HepG2 (cell line): ENCODE measurements around the gene PWWP2A. TPM values are rescaled to one million over a fixed set of nuclear protein-coding genes. Genes with fewer than 3 reads are reported as not detected.

Experiments used
- ATAC-seq: fragments of 200-7000 bp; cut with Tn5 transposase; 3 replicates; pipeline ENCODE4 v1.9.1; 2020; ENCODE audit warnings: mild to moderate bottlenecking, moderate library complexity
- BruUV-seq: library from RNA; stranded (reverse); fragments of 400-500 nt; replicated peaks from 2 replicates; lab custom pipeline; 2021; lab: Mats Ljungman, UMichigan
- CTCF ChIA-PET: fragments of 300-600 bp; formaldehyde crosslinking; extraction: SDS; loops from one replicate; lab custom pipeline; 2021; ENCODE audit warnings: low total read pairs, inconsistent platforms, low intra/inter-chr PET ratio; lab: Yijun Ruan, JAX
- POLR2A ChIA-PET: fragments of 350-600 bp; sonication (Branson Sonifier 250); formaldehyde crosslinking; loops from one replicate; lab custom pipeline; 2020; ENCODE audit warnings: antibody characterized with exemption, inconsistent platforms; lab: Yijun Ruan, JAX
- DNase-seq: peaks from one replicate; pipeline ENCODE4 v3.0.0-alpha.2; 2015; ENCODE audit warnings: low spot score
- FAIRE-seq: peaks from 3 replicates; lab custom pipeline; 2011; peaks lifted over from hg19 to GRCh38; lab: Jason Lieb, UNC
- H2AFZ ChIP-seq: one replicate; pipeline ENCODE4 v1.6.1; 2011; ENCODE audit warnings: low read length, inconsistent platforms
- H3K27ac ChIP-seq: fragments of 300-600 bp; 3 replicates; pipeline ENCODE4 v1.8.0; 2011; ENCODE audit warnings: mixed run types, mild to moderate bottlenecking, mixed read lengths, low read length, inconsistent platforms; ENCODE audit not compliant: insufficient read depth; ENCODE audit errors: extremely low read length
- H3K27me3 ChIP-seq, 2 experiments: fragments of 200-600 bp in 1 of 2; 2 replicates in 1 of 2; 3 replicates in 1 of 2; pipeline versions ENCODE4 v1.6.0 to v1.8.0; 2011; ENCODE audit warnings: low read length in 2 of 2, mild to moderate bottlenecking in 2 of 2, moderate library complexity in 2 of 2, inconsistent platforms in 1 of 2; ENCODE audit not compliant: insufficient read depth in 2 of 2, control insufficient read depth in 1 of 2
- H3K36me3 ChIP-seq, 2 experiments: fragments of 200-600 bp in 1 of 2; replicated peaks in 1 of 2; 2 replicates in 1 of 2; 3 replicates in 1 of 2; pipeline versions ENCODE4 v1.5.1 to v1.8.0; 2011; ENCODE audit warnings: low read length in 2 of 2, inconsistent platforms in 1 of 2; ENCODE audit not compliant: insufficient read depth in 2 of 2, control insufficient read depth in 1 of 2
- H3K4me1 ChIP-seq: 2 replicates; pipeline ENCODE4 v1.5.1; 2012; ENCODE audit warnings: low read length, inconsistent platforms; ENCODE audit not compliant: insufficient read depth
- H3K4me2 ChIP-seq: 2 replicates; pipeline ENCODE4 v1.6.0; 2011; ENCODE audit warnings: low read depth, low read length, inconsistent platforms
- H3K4me3 ChIP-seq, 3 experiments: fragments of 200-600 bp in 1 of 3; sonication (generic), shearing (Covaris generic) in 1 of 3; replicated peaks in 1 of 3; 2 replicates each; pipeline ENCODE4 v1.5.1; 2011 to 2016; ENCODE audit warnings: low read length in 3 of 3, inconsistent platforms in 2 of 3, low read depth in 2 of 3, mild to moderate bottlenecking in 2 of 3, control low read depth in 1 of 3, mixed read lengths in 1 of 3; ENCODE audit not compliant: insufficient read depth in 1 of 3
- H3K79me2 ChIP-seq: one replicate; pipeline ENCODE4 v1.6.1; 2011; ENCODE audit warnings: low read length, inconsistent platforms; ENCODE audit not compliant: insufficient read depth
- H3K9ac ChIP-seq: 2 replicates; pipeline ENCODE4 v1.6.0; 2011; ENCODE audit warnings: mild to moderate bottlenecking, low read depth, low read length, inconsistent platforms; ENCODE audit not compliant: insufficient read depth
- H3K9me3 ChIP-seq: 2 replicates; pipeline ENCODE4 v1.5.1; 2012; ENCODE audit warnings: mild to moderate bottlenecking, low read length
- H4K20me1 ChIP-seq: 2 replicates; pipeline ENCODE4 v1.6.0; 2011; ENCODE audit warnings: inconsistent platforms, mild to moderate bottlenecking, low read length, moderate library complexity; ENCODE audit not compliant: insufficient read depth
- ATM ChIP-seq: fragments of 450-650 bp; IDR thresholded peaks from 2 replicates; pipeline ENCODE4 v1.7.1; 2017; ENCODE audit warnings: mild to moderate bottlenecking, borderline replicate concordance
- CBX1 ChIP-seq: IDR thresholded peaks from one replicate; pipeline ENCODE4 v1.6.1; 2016; ENCODE audit warnings: antibody characterized with exemption, low read depth
- CHD2 ChIP-seq: IDR thresholded peaks from 2 replicates; pipeline ENCODE4 v1.6.1; 2011; ENCODE audit warnings: low read depth, low read length, improper control_type of control experiment
- EP300 ChIP-seq, 3 experiments: sonication (generic) in 1 of 3; formaldehyde crosslinking in 1 of 3; IDR thresholded peaks; 2 replicates each; pipeline versions ENCODE4 v1.5.1 to v1.6.1; 2011 to 2020; ENCODE audit warnings: low read depth in 2 of 3, low read length in 2 of 3, borderline replicate concordance in 1 of 3, improper control_type of control experiment in 1 of 3, mild to moderate bottlenecking in 1 of 3, missing genetic modification reagents in 1 of 3, moderate library complexity in 1 of 3
- ETV5 ChIP-seq: IDR thresholded peaks from 2 replicates; pipeline ENCODE4 v1.6.1; 2018; ENCODE audit warnings: missing biosample characterization, missing genetic modification reagents, inconsistent platforms, borderline replicate concordance
- KAT2B ChIP-seq: fragments of 150-350 bp; IDR thresholded peaks from 2 replicates; pipeline ENCODE4 v1.6.1; 2014; ENCODE audit warnings: low read depth, low read length, borderline replicate concordance
- MYNN ChIP-seq: sonication (generic); formaldehyde crosslinking; IDR thresholded peaks from 2 replicates; pipeline ENCODE4 v1.4.0; 2020; ENCODE audit warnings: mild to moderate bottlenecking, low read depth, missing genetic modification reagents
- NAIF1 ChIP-seq: sonication (generic); formaldehyde crosslinking; IDR thresholded peaks from 2 replicates; pipeline ENCODE4 v1.5.0; 2020; ENCODE audit warnings: mild to moderate bottlenecking, missing genetic modification reagents, borderline replicate concordance
- NPAS2 ChIP-seq: sonication (generic); formaldehyde crosslinking; IDR thresholded peaks from 2 replicates; pipeline ENCODE4 v1.8.0; 2022; ENCODE audit warnings: mild to moderate bottlenecking, missing genetic modification reagents, borderline replicate concordance
- SETDB1 ChIP-seq: sonication (generic); formaldehyde crosslinking; IDR thresholded peaks from 2 replicates; pipeline ENCODE4 v1.5.1; 2020; ENCODE audit warnings: missing genetic modification reagents, mild to moderate bottlenecking, borderline replicate concordance
- ZNF10 ChIP-seq: sonication (generic); formaldehyde crosslinking; IDR thresholded peaks from 2 replicates; pipeline ENCODE4 v1.4.0; 2020; ENCODE audit warnings: mild to moderate bottlenecking, low read depth, missing genetic modification reagents, borderline replicate concordance
- WGBS: methylation state at CpG from one replicate; pipeline ENCODE4 v1.1.6; 2017; ENCODE audit warnings: low lambda C conversion rate; 5-methylcytosine and 5-hydroxymethylcytosine counted together
- in situ Hi-C: cut with HindIII; loops from 2 replicates; pipeline ENCODE4 v1.10.0; 2017; ENCODE audit warnings: low pct_unique_long_range_greater_than_20kb; ENCODE audit not compliant: extremely low pct_ligation_motif_present
- intact Hi-C: fragments of 100-400 bp; cut with micrococcal nuclease; formaldehyde crosslinking; loops from one replicate; pipeline ENCODE4 v1.10.0; 2022; ENCODE audit not compliant: unreplicated experiment
- polyA plus RNA-seq, 8 experiments: library from polyadenylated mRNA; depleted of rRNA in 3 of 8; stranded (reverse) in 7 of 8; unstranded in 1 of 8; fragments of >200 nt; fragmentation: Illumina TruSeq in 4 of 8; extraction: Trizol in 4 of 8; gene quantifications; 2 replicates each; pipeline versions ENCODE4 v1.2.1 to v1.2.3, GENCODE V29; 2011 to 2016; ENCODE audit warnings: low read depth in 4 of 8, missing spikeins in 1 of 8, mixed read lengths in 1 of 8; ENCODE audit not compliant: insufficient read depth in 1 of 8
- total RNA-seq, 5 experiments: library from RNA; depleted of rRNA; stranded (reverse); fragments of >200 nt; fragmentation: Illumina TruSeq; extraction: Trizol; gene quantifications; 2 replicates each; pipeline ENCODE4 v1.2.3, GENCODE V29; 2016; ENCODE audit warnings: low read depth in 1 of 5
- TF ChIP-seq, protein P1 (sequence below): sonication (generic); formaldehyde crosslinking; IDR thresholded peaks from 2 replicates; pipeline ENCODE4 v1.4.0; 2020; ENCODE audit warnings: mild to moderate bottlenecking, missing genetic modification reagents
- TF ChIP-seq, protein P2 (sequence below): sonication (generic); formaldehyde crosslinking; IDR thresholded peaks from 2 replicates; pipeline ENCODE4 v1.4.0; 2020; ENCODE audit warnings: mild to moderate bottlenecking, missing genetic modification reagents

PWWP2A gene
- total and polyA plus RNA-seq, 2 of the 13 experiments (the other 11 are each of a cell fraction or from before 2014, with no cell fraction given) = 7.3 to 16.9 TPM

DNA sequence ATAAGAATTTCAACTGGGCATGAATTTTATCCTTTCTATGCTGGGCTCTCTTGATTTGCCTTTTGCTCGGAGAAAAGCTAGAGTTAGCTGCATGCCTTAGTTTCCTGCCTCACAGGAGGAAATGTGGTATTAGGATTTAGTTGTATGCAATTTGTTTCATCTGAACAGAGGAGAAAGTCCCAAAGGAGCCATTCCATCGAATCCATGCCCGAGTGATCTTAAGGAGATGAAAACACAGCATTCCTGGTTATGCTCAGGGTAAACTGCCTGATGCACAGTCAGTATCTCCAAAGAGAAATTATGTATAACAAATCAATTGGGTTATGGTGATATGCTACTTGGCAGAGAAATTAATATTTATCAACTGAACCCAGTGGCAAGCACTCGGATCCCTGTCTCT lies 59.2 kb downstream of the PWWP2A start:
- FAIRE-seq (no peak), DNase-seq (no peak), ATAC-seq (no peak)
- Histone ChIP-seq H2AFZ (no peak overlapping the region), H3K9ac (no peak overlapping the region), H3K79me2 (no peaks in the 10 kb centered on the region), H3K4me3 (no peak overlapping the region), H3K4me2 (no peak overlapping the region), H3K4me1 (no peaks in the 10 kb centered on the region), H4K20me1 (no peaks in the 10 kb centered on the region), H3K27ac (no peak overlapping the region), H3K36me3 (peaks cover 15 to 58% of the 10 kb centered on the region in 2 experiments; a peak in 4 of 5 replicates), H3K9me3 (no peaks in the 10 kb centered on the region), H3K27me3 (no peaks in the 10 kb centered on the region)
- ChIA-PET CTCF (no interaction called here), POLR2A (no interaction called here)
- 100% methylated on average over 4 of the region's 4 CpGs for WGBS
- BruUV-seq = no TSS peak
- in situ Hi-C loops = no loop called here
- TF ChIP-seq CHD2 (no peak), ZNF10 (CRISPR knock-in tag) (no peak), CBX1 (no peak), NAIF1 (CRISPR knock-in tag) (no peak), ETV5 (CRISPR knock-in tag) (no peak), NPAS2 (CRISPR knock-in tag) (no peak), MYNN (CRISPR knock-in tag) (no peak), ATM (no peak), KAT2B (no peak), SETDB1 (CRISPR knock-in tag) (no peak), EP300 (IDR thresholded peaks at IDR 0.05; ENCODE audit: low read depth in 2 of 2, low read length in 2 of 2) (no peak), EP300 (CRISPR knock-in tag; IDR thresholded peaks at IDR 0.05; ENCODE audit: borderline replicate concordance) (no peak)
- TF ChIP-seq, protein P1, sequence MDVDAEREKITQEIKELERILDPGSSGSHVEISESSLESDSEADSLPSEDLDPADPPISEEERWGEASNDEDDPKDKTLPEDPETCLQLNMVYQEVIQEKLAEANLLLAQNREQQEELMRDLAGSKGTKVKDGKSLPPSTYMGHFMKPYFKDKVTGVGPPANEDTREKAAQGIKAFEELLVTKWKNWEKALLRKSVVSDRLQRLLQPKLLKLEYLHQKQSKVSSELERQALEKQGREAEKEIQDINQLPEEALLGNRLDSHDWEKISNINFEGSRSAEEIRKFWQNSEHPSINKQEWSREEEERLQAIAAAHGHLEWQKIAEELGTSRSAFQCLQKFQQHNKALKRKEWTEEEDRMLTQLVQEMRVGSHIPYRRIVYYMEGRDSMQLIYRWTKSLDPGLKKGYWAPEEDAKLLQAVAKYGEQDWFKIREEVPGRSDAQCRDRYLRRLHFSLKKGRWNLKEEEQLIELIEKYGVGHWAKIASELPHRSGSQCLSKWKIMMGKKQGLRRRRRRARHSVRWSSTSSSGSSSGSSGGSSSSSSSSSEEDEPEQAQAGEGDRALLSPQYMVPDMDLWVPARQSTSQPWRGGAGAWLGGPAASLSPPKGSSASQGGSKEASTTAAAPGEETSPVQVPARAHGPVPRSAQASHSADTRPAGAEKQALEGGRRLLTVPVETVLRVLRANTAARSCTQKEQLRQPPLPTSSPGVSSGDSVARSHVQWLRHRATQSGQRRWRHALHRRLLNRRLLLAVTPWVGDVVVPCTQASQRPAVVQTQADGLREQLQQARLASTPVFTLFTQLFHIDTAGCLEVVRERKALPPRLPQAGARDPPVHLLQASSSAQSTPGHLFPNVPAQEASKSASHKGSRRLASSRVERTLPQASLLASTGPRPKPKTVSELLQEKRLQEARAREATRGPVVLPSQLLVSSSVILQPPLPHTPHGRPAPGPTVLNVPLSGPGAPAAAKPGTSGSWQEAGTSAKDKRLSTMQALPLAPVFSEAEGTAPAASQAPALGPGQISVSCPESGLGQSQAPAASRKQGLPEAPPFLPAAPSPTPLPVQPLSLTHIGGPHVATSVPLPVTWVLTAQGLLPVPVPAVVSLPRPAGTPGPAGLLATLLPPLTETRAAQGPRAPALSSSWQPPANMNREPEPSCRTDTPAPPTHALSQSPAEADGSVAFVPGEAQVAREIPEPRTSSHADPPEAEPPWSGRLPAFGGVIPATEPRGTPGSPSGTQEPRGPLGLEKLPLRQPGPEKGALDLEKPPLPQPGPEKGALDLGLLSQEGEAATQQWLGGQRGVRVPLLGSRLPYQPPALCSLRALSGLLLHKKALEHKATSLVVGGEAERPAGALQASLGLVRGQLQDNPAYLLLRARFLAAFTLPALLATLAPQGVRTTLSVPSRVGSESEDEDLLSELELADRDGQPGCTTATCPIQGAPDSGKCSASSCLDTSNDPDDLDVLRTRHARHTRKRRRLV (CRISPR knock-in tag) = no peak
- TF ChIP-seq, protein P2, sequence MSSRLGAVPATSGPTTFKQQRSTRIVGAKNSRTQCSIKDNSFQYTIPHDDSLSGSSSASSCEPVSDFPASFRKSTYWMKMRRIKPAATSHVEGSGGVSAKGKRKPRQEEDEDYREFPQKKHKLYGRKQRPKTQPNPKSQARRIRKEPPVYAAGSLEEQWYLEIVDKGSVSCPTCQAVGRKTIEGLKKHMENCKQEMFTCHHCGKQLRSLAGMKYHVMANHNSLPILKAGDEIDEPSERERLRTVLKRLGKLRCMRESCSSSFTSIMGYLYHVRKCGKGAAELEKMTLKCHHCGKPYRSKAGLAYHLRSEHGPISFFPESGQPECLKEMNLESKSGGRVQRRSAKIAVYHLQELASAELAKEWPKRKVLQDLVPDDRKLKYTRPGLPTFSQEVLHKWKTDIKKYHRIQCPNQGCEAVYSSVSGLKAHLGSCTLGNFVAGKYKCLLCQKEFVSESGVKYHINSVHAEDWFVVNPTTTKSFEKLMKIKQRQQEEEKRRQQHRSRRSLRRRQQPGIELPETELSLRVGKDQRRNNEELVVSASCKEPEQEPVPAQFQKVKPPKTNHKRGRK (CRISPR knock-in tag) = no peak
- intact Hi-C loops = no loop called here
